Measurements from ENCODE around the gene CALN1.

Gene CALN1

DNA sequence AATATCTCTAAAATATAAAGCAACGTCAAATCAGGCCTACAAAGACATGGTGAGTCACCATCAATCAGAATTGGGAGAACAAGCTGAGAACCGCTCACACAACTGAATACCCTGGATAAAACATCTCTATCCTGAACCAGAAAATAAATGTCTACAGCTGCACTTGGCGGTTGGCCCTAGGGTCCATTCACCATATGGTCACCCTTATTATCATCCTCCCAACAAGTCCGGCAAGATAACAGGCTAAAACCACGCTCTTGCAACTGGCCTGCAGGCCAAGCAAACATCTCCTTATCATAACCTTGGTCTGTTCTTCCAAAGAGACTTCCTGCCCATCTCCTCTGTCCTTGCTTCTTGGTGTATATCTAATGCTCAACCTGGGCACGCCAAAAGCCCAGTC lies 310.7 kb downstream of the CALN1 start:
- H3K4me3 ChIP-seq (ENCODE audit: control insufficient read depth, low read depth, low read length), result no peak overlapping the region
- DNase-seq (ENCODE audit: low read depth), result no peak
- no peak for TF ChIP-seq CTCF (conservative IDR thresholded peaks at IDR 0.05; ENCODE audit: control insufficient read depth, insufficient read depth, low read depth, low read length)

DNA sequence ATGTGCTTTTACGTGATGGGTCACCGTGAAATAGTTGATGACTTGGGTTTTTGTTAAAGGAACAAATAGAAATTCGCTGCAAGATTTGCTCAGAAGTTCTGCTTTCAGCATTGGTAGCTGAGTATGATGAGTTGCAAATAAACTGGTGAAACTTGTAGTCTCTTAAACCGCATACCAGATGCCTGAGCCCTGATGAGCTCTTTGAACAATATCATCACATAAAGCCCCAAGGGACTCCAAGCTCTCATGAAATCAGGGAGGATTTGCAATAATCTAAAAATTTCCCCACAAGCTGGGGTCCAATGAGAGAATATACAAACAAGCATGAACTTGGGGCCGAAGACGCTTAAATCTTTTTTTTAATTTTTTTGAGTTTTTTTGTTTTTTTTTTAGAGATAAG lies 312.4 kb downstream of the CALN1 start:
- no peak for TF ChIP-seq CTCF (conservative IDR thresholded peaks at IDR 0.05; ENCODE audit: control insufficient read depth, insufficient read depth, low read depth, low read length)
- DNase-seq (ENCODE audit: low read depth), result peak; percentile 90
- H3K4me3 ChIP-seq (ENCODE audit: control insufficient read depth, low read depth, low read length), result no peak overlapping the region

DNA sequence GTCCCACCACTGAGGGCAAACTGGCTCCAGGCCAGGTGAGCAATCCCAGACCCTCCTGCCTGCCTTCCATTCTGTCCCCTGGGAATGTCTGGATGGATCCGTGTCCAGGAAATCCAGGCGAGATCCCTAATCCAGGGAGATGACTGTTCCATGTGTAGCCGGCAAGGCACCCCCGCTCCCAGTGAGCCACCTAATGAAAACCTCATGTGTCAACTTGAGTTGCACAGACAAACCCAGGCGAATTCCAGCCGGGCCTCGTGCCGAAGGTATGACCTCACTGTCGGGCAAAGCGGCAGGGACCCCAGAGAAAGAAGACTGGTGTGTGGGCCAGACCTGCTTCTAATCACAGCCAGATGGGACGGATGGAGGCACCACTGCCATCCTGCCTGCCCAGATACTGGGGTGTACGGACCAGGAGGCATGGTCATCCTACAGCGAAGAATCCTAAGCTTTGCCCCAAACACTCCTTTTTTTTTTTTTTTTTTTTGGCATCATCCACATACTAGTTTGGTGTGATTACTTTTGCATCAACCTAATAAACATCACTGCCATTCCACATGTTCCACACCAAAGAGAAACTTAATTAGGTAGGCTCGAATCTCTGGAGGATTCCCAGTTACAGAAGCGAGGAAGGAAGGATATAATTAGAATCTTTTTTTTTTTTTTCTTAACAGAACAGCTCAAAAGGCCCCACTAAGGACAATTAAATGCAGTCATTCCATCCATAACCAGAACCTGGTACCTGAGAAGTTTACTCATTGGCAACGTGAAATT lies 313.1 kb downstream of the CALN1 start:
- TF ChIP-seq CTCF (conservative IDR thresholded peaks at IDR 0.05; ENCODE audit: control insufficient read depth, insufficient read depth, low read depth, low read length), result no peak
- no peak overlapping the region for H3K4me3 ChIP-seq (ENCODE audit: control insufficient read depth, low read depth, low read length)
- DNase-seq (ENCODE audit: low read depth), result peak; percentile 87

DNA sequence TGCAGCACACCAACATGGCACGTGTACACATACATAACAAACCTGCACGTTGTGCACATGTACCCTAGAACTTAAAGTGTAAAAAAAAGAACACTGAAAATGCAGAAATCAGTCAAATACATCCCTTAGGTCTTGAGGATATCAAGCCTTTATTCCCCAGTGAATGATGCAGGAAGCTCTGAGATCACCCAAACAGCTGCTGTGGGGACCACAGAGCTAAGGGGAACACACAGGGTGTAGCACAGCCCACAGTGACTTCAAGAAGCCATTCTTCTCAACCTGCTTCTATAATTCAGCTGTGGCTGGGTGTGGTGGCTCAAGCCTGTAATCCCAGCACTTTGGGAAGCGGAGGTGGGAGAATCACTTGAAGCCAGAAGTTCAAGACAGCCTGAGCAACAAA lies 314.9 kb downstream of the CALN1 start:
- TF ChIP-seq CTCF (conservative IDR thresholded peaks at IDR 0.05; ENCODE audit: control insufficient read depth, insufficient read depth, low read depth, low read length), result no peak
- no peak overlapping the region for H3K4me3 ChIP-seq (ENCODE audit: control insufficient read depth, low read depth, low read length)
- no peak for DNase-seq (ENCODE audit: low read depth)

DNA sequence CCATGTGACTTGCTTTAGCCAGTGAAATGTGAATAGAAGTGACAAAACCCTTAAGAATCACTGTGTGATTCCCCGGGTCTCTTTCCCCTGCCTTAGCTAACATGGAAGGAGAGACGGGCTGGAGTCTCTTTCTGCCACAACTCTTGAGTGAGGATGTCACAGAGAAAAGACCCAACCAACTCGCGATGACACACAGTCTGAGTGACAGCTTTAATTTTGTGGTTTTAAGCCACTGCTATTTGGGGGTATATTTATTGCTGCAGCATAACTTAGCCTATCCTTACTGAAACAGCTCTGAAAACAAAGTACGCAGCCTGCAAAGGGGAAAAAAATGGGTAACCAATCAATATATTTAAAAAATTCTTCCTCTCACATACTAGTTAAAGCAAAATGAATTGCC lies 319.4 kb downstream of the CALN1 start:
- no peak for DNase-seq (ENCODE audit: low read depth)
- no peak for TF ChIP-seq CTCF (conservative IDR thresholded peaks at IDR 0.05; ENCODE audit: control insufficient read depth, insufficient read depth, low read depth, low read length)
- H3K4me3 ChIP-seq (ENCODE audit: control insufficient read depth, low read depth, low read length), result no peak overlapping the region

DNA sequence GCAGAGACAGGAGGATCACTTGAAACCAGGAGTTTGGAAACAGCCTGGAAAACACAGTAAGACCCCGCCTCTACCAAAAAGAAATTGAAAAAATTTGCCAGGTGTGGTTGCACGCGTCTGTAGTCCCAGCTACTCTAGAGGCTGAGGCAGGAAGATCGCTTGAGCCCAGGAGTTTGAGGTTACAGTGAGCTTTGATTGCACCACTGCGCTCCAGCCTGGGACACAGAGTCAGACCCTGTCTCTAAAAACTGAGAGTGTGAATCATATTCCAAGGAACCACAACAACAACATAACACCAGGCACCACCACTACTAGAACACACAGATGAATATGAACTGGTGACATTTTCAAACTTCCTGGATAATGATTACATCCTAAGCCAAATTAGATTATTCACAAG lies 324.2 kb downstream of the CALN1 start:
- TF ChIP-seq CTCF (conservative IDR thresholded peaks at IDR 0.05; ENCODE audit: control insufficient read depth, insufficient read depth, low read depth, low read length), result no peak
- no peak for DNase-seq (ENCODE audit: low read depth)
- H3K4me3 ChIP-seq (ENCODE audit: control insufficient read depth, low read depth, low read length), result no peak overlapping the region
